ENCODE measurements around the gene MAFG. TPM values are rescaled to one million over a fixed set of nuclear protein-coding genes. Genes with fewer than 3 reads are reported as not detected.

MAFG gene
- total and polyA plus RNA-seq, 2 of the 13 experiments (the other 11 are each of a cell fraction or from before 2014, with no cell fraction given) = 14.5 to 20.0 TPM

- no peak for TF ChIP-seq HINFP (CRISPR knock-in tag; IDR thresholded peaks at IDR 0.05; ENCODE audit: low read depth)
- TF ChIP-seq ZSCAN21 (CRISPR knock-in tag; IDR thresholded peaks at IDR 0.05; ENCODE audit: borderline replicate concordance) = 0 out of 2 replicates have a peak, but pooled peaks have one; percentile 20
- TF ChIP-seq MEIS2 (CRISPR knock-in tag; IDR thresholded peaks at IDR 0.05) = no peak
- peak; percentile 99 for TF ChIP-seq SSRP1 (CRISPR knock-in tag; IDR thresholded peaks at IDR 0.05)
- no peak for TF ChIP-seq HMGXB3 (CRISPR knock-in tag; IDR thresholded peaks at IDR 0.05; ENCODE audit: borderline replicate concordance)
- peak; percentile 95 for TF ChIP-seq RBFOX2 (IDR thresholded peaks at IDR 0.05; ENCODE audit: low read depth, low read length)
- TF ChIP-seq XRCC5 (optimal IDR thresholded peaks at IDR 0.05; ENCODE audit: low read length) = peak; percentile 53
- no peak for TF ChIP-seq ZNF552 (CRISPR knock-in tag; IDR thresholded peaks at IDR 0.05; ENCODE audit: borderline replicate concordance)
- TF ChIP-seq PRPF4 (IDR thresholded peaks at IDR 0.05; ENCODE audit: low read depth, low read length, poor library complexity, severe bottlenecking) = peak; percentile 65
- no peak for TF ChIP-seq ZNF772 (CRISPR knock-in tag; IDR thresholded peaks at IDR 0.05)
- TF ChIP-seq JDP2 (CRISPR knock-in tag; IDR thresholded peaks at IDR 0.05; ENCODE audit: borderline replicate concordance) = no peak
- no peak for TF ChIP-seq NFKB2 (CRISPR knock-in tag; IDR thresholded peaks at IDR 0.05; ENCODE audit: borderline replicate concordance)
- peak; percentile 96 for TF ChIP-seq RBM22 (optimal IDR thresholded peaks at IDR 0.05; ENCODE audit: low read length)
- TF ChIP-seq ZNF841 (CRISPR knock-in tag; IDR thresholded peaks at IDR 0.05; ENCODE audit: borderline replicate concordance) = no peak
- TF ChIP-seq ATF6 (CRISPR knock-in tag; conservative IDR thresholded peaks at IDR 0.05) = no peak
- peak; percentile 83 for TF ChIP-seq PTBP1 (IDR thresholded peaks at IDR 0.05; ENCODE audit: low read depth, low read length, poor library complexity, severe bottlenecking)
- no peak for TF ChIP-seq ZFP36 (IDR thresholded peaks at IDR 0.05; ENCODE audit: borderline replicate concordance, low read depth, low read length, partially characterized antibody)
- TF ChIP-seq ZNF788 (CRISPR knock-in tag; IDR thresholded peaks at IDR 0.05; ENCODE audit: borderline replicate concordance) = no peak
- TF ChIP-seq SALL1 (CRISPR knock-in tag; IDR thresholded peaks at IDR 0.05) = 0 out of 2 replicates have a peak, but pooled peaks have one; percentile 27
- TF ChIP-seq HHEX (CRISPR knock-in tag; IDR thresholded peaks at IDR 0.05) = no peak
- 0 out of 2 replicates have a peak, but pooled peaks have one; percentile 15 for TF ChIP-seq ZFY (CRISPR knock-in tag; IDR thresholded peaks at IDR 0.05)
- no peak for TF ChIP-seq ZNF674 (CRISPR knock-in tag; IDR thresholded peaks at IDR 0.05; ENCODE audit: low read depth)
- TF ChIP-seq CBX5 (CRISPR knock-in tag; IDR thresholded peaks at IDR 0.05; ENCODE audit: borderline replicate concordance) = no peak
- TF ChIP-seq ZNF263 (CRISPR knock-in tag; IDR thresholded peaks at IDR 0.05) = 0 out of 2 replicates have a peak, but pooled peaks have one; percentile 1
- no peak for TF ChIP-seq ZNF468 (CRISPR knock-in tag; IDR thresholded peaks at IDR 0.05)
Observed at GRCh38 chr17:81952792-81953228, 25.3 kb upstream of the MAFG start (continued).

All from HepG2 (cell line).